ENCODE measurements around the gene ZNF276.

DNA sequence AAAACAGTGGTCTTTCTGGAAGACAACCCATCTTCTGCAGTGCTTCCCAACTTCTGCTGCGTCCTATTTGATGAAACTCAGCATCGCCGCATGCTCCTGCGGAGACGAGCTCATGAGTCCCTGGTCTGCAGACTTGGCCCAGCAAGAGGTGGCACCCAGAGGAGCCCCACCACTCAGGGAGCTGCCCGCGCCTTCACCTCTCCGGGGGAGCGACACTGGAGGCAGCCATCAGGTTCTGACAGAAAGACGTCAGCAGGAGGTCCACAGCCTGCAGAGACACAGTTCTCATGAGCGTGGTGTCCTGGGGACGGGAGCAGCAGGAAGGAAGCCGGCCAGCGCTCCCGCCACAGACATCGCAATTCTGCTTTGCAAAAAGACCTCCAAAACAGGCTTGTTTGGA is 49.0 kb downstream of the ZNF276 start:
- TF ChIP-seq, protein P1, sequence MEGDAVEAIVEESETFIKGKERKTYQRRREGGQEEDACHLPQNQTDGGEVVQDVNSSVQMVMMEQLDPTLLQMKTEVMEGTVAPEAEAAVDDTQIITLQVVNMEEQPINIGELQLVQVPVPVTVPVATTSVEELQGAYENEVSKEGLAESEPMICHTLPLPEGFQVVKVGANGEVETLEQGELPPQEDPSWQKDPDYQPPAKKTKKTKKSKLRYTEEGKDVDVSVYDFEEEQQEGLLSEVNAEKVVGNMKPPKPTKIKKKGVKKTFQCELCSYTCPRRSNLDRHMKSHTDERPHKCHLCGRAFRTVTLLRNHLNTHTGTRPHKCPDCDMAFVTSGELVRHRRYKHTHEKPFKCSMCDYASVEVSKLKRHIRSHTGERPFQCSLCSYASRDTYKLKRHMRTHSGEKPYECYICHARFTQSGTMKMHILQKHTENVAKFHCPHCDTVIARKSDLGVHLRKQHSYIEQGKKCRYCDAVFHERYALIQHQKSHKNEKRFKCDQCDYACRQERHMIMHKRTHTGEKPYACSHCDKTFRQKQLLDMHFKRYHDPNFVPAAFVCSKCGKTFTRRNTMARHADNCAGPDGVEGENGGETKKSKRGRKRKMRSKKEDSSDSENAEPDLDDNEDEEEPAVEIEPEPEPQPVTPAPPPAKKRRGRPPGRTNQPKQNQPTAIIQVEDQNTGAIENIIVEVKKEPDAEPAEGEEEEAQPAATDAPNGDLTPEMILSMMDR (IDR thresholded peaks at IDR 0.05) = no peak
- no peak for TF ChIP-seq POLR2A (IDR thresholded peaks at IDR 0.05)

Measured in adrenal gland (tissue), 5 donors.